SK-N-SH treated with all-trans-retinoic acid at 6 μM for 48 hours (cell line): Measurements from ENCODE around the gene VPS29.

ENCODE experiments used
- ATAC-seq: fragments of 200-7000 bp; cut with Tn5 transposase; 3 replicates; pipeline ENCODE4 v1.9.1; 2020; ENCODE audit warnings: mild to moderate bottlenecking, moderate library complexity
- ARNTL ChIP-seq: fragments of 450-650 bp; formaldehyde crosslinking; IDR thresholded peaks from 2 replicates; pipeline ENCODE4 v1.5.0; 2020; ENCODE audit warnings: low read depth, mild to moderate bottlenecking, moderate library complexity, borderline replicate concordance
- CREB5 ChIP-seq: fragments of 250-450 bp; sonication (Bioruptor Pico); IDR thresholded peaks from 2 replicates; pipeline ENCODE4 v1.5.1; 2020; ENCODE audit warnings: low read depth, mild to moderate bottlenecking, moderate library complexity
- CSDC2 ChIP-seq: fragments of 250-450 bp; sonication (Bioruptor Pico); IDR thresholded peaks from 2 replicates; pipeline ENCODE4 v1.5.0; 2020; ENCODE audit warnings: mild to moderate bottlenecking, moderate library complexity
- CSRNP3 ChIP-seq: fragments of 250-450 bp; sonication (Bioruptor Pico); IDR thresholded peaks from 2 replicates; pipeline ENCODE4 v1.5.1; 2021; ENCODE audit warnings: mild to moderate bottlenecking, moderate library complexity
- ESRRG ChIP-seq: fragments of 250-450 bp; sonication (Bioruptor Pico); IDR thresholded peaks from 2 replicates; pipeline ENCODE4 v1.6.1; 2021; ENCODE audit warnings: mild to moderate bottlenecking
- GLIS3 ChIP-seq: fragments of 250-450 bp; sonication (Bioruptor Pico); IDR thresholded peaks from 2 replicates; pipeline ENCODE4 v1.5.0; 2020; ENCODE audit warnings: mild to moderate bottlenecking, moderate library complexity
- OSR1 ChIP-seq: fragments of 250-450 bp; sonication (Bioruptor Pico); IDR thresholded peaks from 2 replicates; pipeline ENCODE4 v1.8.0; 2022; ENCODE audit warnings: moderate library complexity, mild to moderate bottlenecking, inconsistent platforms
- PATZ1 ChIP-seq: fragments of 250-450 bp; sonication (Bioruptor Pico); IDR thresholded peaks from 2 replicates; pipeline ENCODE4 v1.8.0; 2020; ENCODE audit warnings: mild to moderate bottlenecking, moderate library complexity, borderline replicate concordance
- POU6F1 ChIP-seq: fragments of 250-450 bp; sonication (Bioruptor Pico); IDR thresholded peaks from 2 replicates; pipeline ENCODE4 v1.8.0; 2021; ENCODE audit warnings: low read depth, mild to moderate bottlenecking, moderate library complexity, borderline replicate concordance
- PPARA ChIP-seq: fragments of 250-450 bp; sonication (Bioruptor Pico); IDR thresholded peaks from 2 replicates; pipeline ENCODE4 v1.5.0; 2020; ENCODE audit warnings: mild to moderate bottlenecking, borderline replicate concordance
- RARB ChIP-seq: fragments of 250-450 bp; sonication (Bioruptor Pico); IDR thresholded peaks from 2 replicates; pipeline ENCODE4 v1.8.0; 2021; ENCODE audit warnings: mild to moderate bottlenecking, moderate library complexity
- TCF4 ChIP-seq: fragments of 250-450 bp; sonication (Bioruptor Pico); IDR thresholded peaks from 2 replicates; pipeline ENCODE4 v1.8.0; 2021; ENCODE audit warnings: mild to moderate bottlenecking, moderate library complexity, borderline replicate concordance
- TOX ChIP-seq: fragments of 250-450 bp; sonication (Bioruptor Pico); IDR thresholded peaks from 2 replicates; pipeline ENCODE4 v1.8.0; 2021; ENCODE audit warnings: mild to moderate bottlenecking, moderate library complexity, borderline replicate concordance
- TSHZ2 ChIP-seq: fragments of 250-450 bp; sonication (Bioruptor Pico); IDR thresholded peaks from 2 replicates; pipeline ENCODE4 v1.5.0; 2020; ENCODE audit warnings: mild to moderate bottlenecking, moderate library complexity
- ZFP3 ChIP-seq: fragments of 250-450 bp; sonication (Bioruptor Pico); IDR thresholded peaks from 2 replicates; pipeline ENCODE4 v1.5.0; 2020; ENCODE audit warnings: mild to moderate bottlenecking, moderate library complexity
- ZFP30 ChIP-seq: fragments of 450-650 bp; formaldehyde crosslinking; IDR thresholded peaks from 2 replicates; pipeline ENCODE4 v1.5.0; 2022; ENCODE audit warnings: mild to moderate bottlenecking, moderate library complexity
- ZNF565 ChIP-seq: fragments of 450-650 bp; formaldehyde crosslinking; conservative IDR thresholded peaks from 2 replicates; pipeline ENCODE4 v1.5.0; 2020; ENCODE audit warnings: low read depth, mild to moderate bottlenecking, moderate library complexity
- ZNF70 ChIP-seq: fragments of 450-650 bp; formaldehyde crosslinking; IDR thresholded peaks from 2 replicates; pipeline ENCODE4 v1.5.0; 2020; ENCODE audit warnings: mild to moderate bottlenecking, moderate library complexity
- ZNF8 ChIP-seq: fragments of 450-650 bp; formaldehyde crosslinking; IDR thresholded peaks from 2 replicates; pipeline ENCODE4 v1.5.0; 2020; ENCODE audit warnings: mild to moderate bottlenecking, moderate library complexity

The VPS29 gene

GRCh38 chr12:110516995-110517394 is 15.1 kb upstream of the VPS29 start:
- TF ChIP-seq PATZ1 (CRISPR knock-in tag), result no peak
- no peak for TF ChIP-seq ZNF565 (CRISPR knock-in tag)
- TF ChIP-seq TCF4 (CRISPR knock-in tag), result no peak
- no peak for TF ChIP-seq ZFP30 (CRISPR knock-in tag)
- TF ChIP-seq ZNF70, result no peak
- TF ChIP-seq POU6F1, result no peak
- TF ChIP-seq ESRRG (CRISPR knock-in tag), result no peak
- no peak for TF ChIP-seq ZNF8
- TF ChIP-seq CREB5 (CRISPR knock-in tag), result no peak
- no peak for TF ChIP-seq OSR1 (CRISPR knock-in tag)
- TF ChIP-seq PPARA (CRISPR knock-in tag), result no peak
- no peak for TF ChIP-seq ARNTL (CRISPR knock-in tag)
- no peak for TF ChIP-seq ZFP3 (CRISPR knock-in tag)
- no peak for TF ChIP-seq CSRNP3 (CRISPR knock-in tag)
- no peak for TF ChIP-seq TOX
- ATAC-seq, result no peak

- TF ChIP-seq TSHZ2 (CRISPR knock-in tag) (no peak), ZNF70 (no peak), OSR1 (CRISPR knock-in tag) (no peak), TOX (no peak), ZNF8 (no peak), POU6F1 (no peak), ESRRG (CRISPR knock-in tag) (no peak), CREB5 (CRISPR knock-in tag) (no peak), ZFP30 (CRISPR knock-in tag) (no peak), PATZ1 (CRISPR knock-in tag) (no peak), CSDC2 (CRISPR knock-in tag) (no peak), GLIS3 (CRISPR knock-in tag) (no peak), RARB (no peak)
- ATAC-seq, result no peak
Observed at GRCh38 chr12:110514363-110514762, 12.5 kb upstream of the VPS29 start.
